Renal pelvis (tissue), 4 donors: ENCODE data around the gene SLIT1. TPM values are rescaled to one million over a fixed set of nuclear protein-coding genes. Genes with fewer than 3 reads are reported as not detected.

Experiments
- DNase-seq: peaks from one replicate; pipeline ENCODE4 v3.0.0-alpha.2; 2013
- polyA plus RNA-seq, 3 donors: library from polyadenylated mRNA; unstranded; fragments of 120-200 nt; gene quantifications; one replicate each; pipeline ENCODE4 v1.2.1, GENCODE V29; 2013; ENCODE audit not compliant: insufficient read length in 3 of 3

SLIT1 gene
- polyA plus RNA-seq, 3 donors = 6.7 to 8.3 (median 7.9) TPM

- DNase-seq = no peak
Observed at GRCh38 chr10:97022616-97023015, 163.1 kb downstream of the SLIT1 start.

- no peak for DNase-seq
Observed at GRCh38 chr10:97020452-97021400, 165.0 kb downstream of the SLIT1 start.

GRCh38 chr10:97019213-97019844, 166.4 kb downstream of the SLIT1 start:
- DNase-seq = no peak

GRCh38 chr10:97018251-97019212, 167.2 kb downstream of the SLIT1 start:
- no peak for DNase-seq

GRCh38 chr10:97017474-97017903, 168.3 kb downstream of the SLIT1 start:
- no peak for DNase-seq

GRCh38 chr10:97016728-97017473, 168.9 kb downstream of the SLIT1 start:
- no peak for DNase-seq

GRCh38 chr10:97015240-97015639, 170.5 kb downstream of the SLIT1 start:
- DNase-seq = no peak

- no peak for DNase-seq
Observed at GRCh38 chr10:97013983-97014382, 171.8 kb downstream of the SLIT1 start.

GRCh38 chr10:97013568-97013967, 172.2 kb downstream of the SLIT1 start:
- no peak for DNase-seq

- no peak for DNase-seq
Observed at GRCh38 chr10:97012470-97012869, 173.3 kb downstream of the SLIT1 start.

GRCh38 chr10:97011397-97011796, 174.4 kb downstream of the SLIT1 start:
- DNase-seq = no peak

GRCh38 chr10:97010695-97011206, 175.0 kb downstream of the SLIT1 start:
- DNase-seq = no peak

- no peak for DNase-seq
Observed at GRCh38 chr10:97007417-97007816, 178.3 kb downstream of the SLIT1 start.

- no peak for DNase-seq
Observed at GRCh38 chr10:97006364-97006763, 179.4 kb downstream of the SLIT1 start.

GRCh38 chr10:97005349-97005748, 180.4 kb downstream of the SLIT1 start:
- no peak for DNase-seq

- DNase-seq = no peak
Observed at GRCh38 chr10:97004591-97004990, 181.2 kb downstream of the SLIT1 start.

- DNase-seq = no peak
Observed at GRCh38 chr10:97003804-97004201, 182.0 kb downstream of the SLIT1 start.

GRCh38 chr10:97003151-97003803, 182.5 kb downstream of the SLIT1 start:
- no peak for DNase-seq

- DNase-seq = no peak
Observed at GRCh38 chr10:97002670-97003069, 183.1 kb downstream of the SLIT1 start.
